Measurements from ENCODE around the gene EVC2. TPM values are rescaled to one million over a fixed set of nuclear protein-coding genes. Genes with fewer than 3 reads are reported as not detected.

Gene EVC2
- total RNA-seq, 4 donors from 2014 or later = 0.20 to 10.5 (median 3.9) TPM

DNA sequence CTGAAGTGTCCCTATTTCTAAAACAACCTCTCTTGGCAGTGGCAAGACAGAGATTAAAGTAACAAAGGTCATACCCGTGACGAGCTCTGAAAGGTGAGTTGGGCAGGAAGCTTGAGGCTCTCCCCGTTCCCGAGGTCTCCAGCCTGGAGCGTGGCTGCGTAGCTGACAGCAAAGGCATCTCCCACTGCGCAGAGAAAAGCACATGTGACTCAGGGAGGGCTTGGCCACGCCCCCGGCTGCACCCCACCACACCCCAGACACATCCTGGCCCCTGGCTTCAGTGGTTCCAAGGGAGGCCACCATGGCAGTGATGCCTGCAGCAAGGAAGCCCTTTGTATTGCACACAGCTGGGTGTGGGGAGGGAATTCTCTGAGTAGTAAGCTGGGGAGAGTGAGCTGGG is 23.1 kb downstream of the EVC2 start:
- 88% methylated on average over 9 of the region's 9 CpGs; no CpG with 5 or more reads in 1 of the 2 donors for WGBS, 2 donors (ENCODE audit: low coverage in 1 of 2)
- DNase-seq = no peak
- no peaks in the 10 kb centered on the region for H3K36me3 ChIP-seq
- in situ Hi-C loops (cut with MboI; ENCODE audit: low pct_ligation_motif_present in 1 of 4, low pct_unique_long_range_greater_than_20kb in 1 of 4, low sequenced_read_pairs in 3 of 4) = no loop called here
- TF ChIP-seq POLR2A (IDR thresholded peaks at IDR 0.05) (no peak), POLR2AphosphoS5 (IDR thresholded peaks at IDR 0.05) (no peak), EP300 (IDR thresholded peaks at IDR 0.05; ENCODE audit: low read depth) (no peak)
- TF ChIP-seq, protein P1, sequence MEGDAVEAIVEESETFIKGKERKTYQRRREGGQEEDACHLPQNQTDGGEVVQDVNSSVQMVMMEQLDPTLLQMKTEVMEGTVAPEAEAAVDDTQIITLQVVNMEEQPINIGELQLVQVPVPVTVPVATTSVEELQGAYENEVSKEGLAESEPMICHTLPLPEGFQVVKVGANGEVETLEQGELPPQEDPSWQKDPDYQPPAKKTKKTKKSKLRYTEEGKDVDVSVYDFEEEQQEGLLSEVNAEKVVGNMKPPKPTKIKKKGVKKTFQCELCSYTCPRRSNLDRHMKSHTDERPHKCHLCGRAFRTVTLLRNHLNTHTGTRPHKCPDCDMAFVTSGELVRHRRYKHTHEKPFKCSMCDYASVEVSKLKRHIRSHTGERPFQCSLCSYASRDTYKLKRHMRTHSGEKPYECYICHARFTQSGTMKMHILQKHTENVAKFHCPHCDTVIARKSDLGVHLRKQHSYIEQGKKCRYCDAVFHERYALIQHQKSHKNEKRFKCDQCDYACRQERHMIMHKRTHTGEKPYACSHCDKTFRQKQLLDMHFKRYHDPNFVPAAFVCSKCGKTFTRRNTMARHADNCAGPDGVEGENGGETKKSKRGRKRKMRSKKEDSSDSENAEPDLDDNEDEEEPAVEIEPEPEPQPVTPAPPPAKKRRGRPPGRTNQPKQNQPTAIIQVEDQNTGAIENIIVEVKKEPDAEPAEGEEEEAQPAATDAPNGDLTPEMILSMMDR (IDR thresholded peaks at IDR 0.05) = no peak
- intact Hi-C loops (cut with DNase I; ENCODE audit: low total_unique reads) = no loop called here
- no peak overlapping the region for H3K4me3 ChIP-seq
- no peaks in the 10 kb centered on the region for H3K9me3 ChIP-seq
- H3K4me1 ChIP-seq = no peaks in the 10 kb centered on the region
- H3K27me3 ChIP-seq = no peaks in the 10 kb centered on the region
- H3K27ac ChIP-seq = no peak overlapping the region

DNA sequence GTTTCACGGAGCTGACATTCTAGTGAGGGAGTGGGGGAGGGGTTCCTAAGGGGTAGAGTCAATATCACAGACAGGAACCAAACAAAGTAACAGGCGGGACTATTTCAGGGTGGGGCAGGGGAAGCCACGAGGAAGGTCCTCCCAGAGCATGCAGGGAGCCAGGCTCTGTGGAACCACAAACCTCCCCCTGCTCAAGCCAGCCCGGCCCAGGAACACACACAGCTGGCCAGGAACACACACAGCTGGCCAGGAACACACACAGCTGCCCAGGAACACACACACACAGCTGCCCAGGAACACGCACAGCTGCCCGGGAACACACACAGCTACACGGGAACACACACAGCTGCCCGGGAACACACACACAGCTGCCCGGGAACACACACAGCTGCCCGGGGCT is 24.8 kb downstream of the EVC2 start:
- Histone ChIP-seq H3K4me1 (no peaks in the 10 kb centered on the region), H3K9me3 (no peaks in the 10 kb centered on the region), H3K27me3 (no peaks in the 10 kb centered on the region), H3K36me3 (no peaks in the 10 kb centered on the region), H3K27ac (no peak overlapping the region), H3K4me3 (no peak overlapping the region)
- 23 to 53% methylated on average over 4 to 10 of the region's 10 CpGs for WGBS, 2 donors (ENCODE audit: low coverage in 1 of 2)
- TF ChIP-seq EP300 (IDR thresholded peaks at IDR 0.05; ENCODE audit: low read depth) (no peak), POLR2AphosphoS5 (IDR thresholded peaks at IDR 0.05) (no peak), POLR2A (IDR thresholded peaks at IDR 0.05) (no peak)
- TF ChIP-seq, protein P1 (IDR thresholded peaks at IDR 0.05) = no peak
- in situ Hi-C loops (cut with MboI; ENCODE audit: low pct_ligation_motif_present in 1 of 4, low pct_unique_long_range_greater_than_20kb in 1 of 4, low sequenced_read_pairs in 3 of 4) = no loop called here
- intact Hi-C loops (cut with DNase I; ENCODE audit: low total_unique reads) = no loop called here
- no peak for DNase-seq

DNA sequence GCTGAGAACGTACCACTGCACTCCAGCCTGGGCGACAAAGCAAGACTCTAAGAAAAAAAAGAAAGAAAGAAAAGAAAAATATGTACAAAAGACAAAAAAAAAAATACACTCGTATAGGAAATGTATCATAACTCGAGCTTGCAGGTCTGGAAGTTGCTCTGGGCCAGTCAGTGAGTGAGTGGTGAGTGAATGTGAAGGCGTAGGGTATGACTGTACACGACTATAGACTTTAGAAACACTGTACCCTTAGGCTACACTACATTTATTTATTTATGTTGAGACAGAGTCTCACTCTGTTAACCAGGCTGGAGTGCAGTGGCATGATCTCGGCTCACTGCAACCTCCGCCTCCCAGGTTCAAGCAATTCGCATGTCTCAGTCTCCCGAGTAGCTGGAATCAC is 29.4 kb downstream of the EVC2 start:
- no peaks in the 10 kb centered on the region for H3K4me1 ChIP-seq
- no peaks in the 10 kb centered on the region for H3K9me3 ChIP-seq
- H3K27me3 ChIP-seq = no peaks in the 10 kb centered on the region
- 71 to 86% methylated on average over 6 to 10 of the region's 10 CpGs for WGBS, 2 donors (ENCODE audit: low coverage in 1 of 2)
- H3K4me3 ChIP-seq = no peak overlapping the region
- TF ChIP-seq POLR2A (IDR thresholded peaks at IDR 0.05) = no peak
- TF ChIP-seq, protein P1 (IDR thresholded peaks at IDR 0.05) = no peak
- TF ChIP-seq EP300 (IDR thresholded peaks at IDR 0.05; ENCODE audit: low read depth) = no peak
- no peak for TF ChIP-seq POLR2AphosphoS5 (IDR thresholded peaks at IDR 0.05)
- in situ Hi-C loops (cut with MboI; ENCODE audit: low pct_ligation_motif_present in 1 of 4, low pct_unique_long_range_greater_than_20kb in 1 of 4, low sequenced_read_pairs in 3 of 4) = no loop called here
- no peak for DNase-seq
- no peak overlapping the region for H3K27ac ChIP-seq
- H3K36me3 ChIP-seq = no peaks in the 10 kb centered on the region
- intact Hi-C loops (cut with DNase I; ENCODE audit: low total_unique reads) = no loop called here

DNA sequence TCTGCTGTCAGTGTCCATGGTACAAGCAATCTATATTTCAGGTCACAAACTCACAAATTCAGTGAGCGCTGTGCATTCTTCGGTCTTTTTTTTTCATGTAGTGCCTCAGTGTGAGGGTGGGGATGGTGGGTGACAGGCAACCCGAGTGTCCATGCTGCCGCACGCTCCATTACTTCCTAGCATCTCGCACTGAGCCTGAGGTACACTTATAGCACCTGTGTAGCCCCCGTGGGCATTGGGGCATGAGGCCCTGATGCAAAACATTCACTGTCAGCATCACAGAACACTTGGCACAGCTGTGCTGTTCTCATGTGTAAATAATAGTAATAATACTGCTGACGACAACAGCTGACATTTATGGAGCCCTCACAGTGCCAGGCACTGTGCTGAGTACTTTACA is 31.6 kb downstream of the EVC2 start:
- Histone ChIP-seq H3K9me3 (no peaks in the 10 kb centered on the region), H3K36me3 (no peaks in the 10 kb centered on the region), H3K27me3 (no peaks in the 10 kb centered on the region), H3K4me3 (no peak overlapping the region), H3K4me1 (no peaks in the 10 kb centered on the region), H3K27ac (no peak overlapping the region)
- in situ Hi-C loops (cut with MboI; ENCODE audit: low pct_ligation_motif_present in 1 of 4, low pct_unique_long_range_greater_than_20kb in 1 of 4, low sequenced_read_pairs in 3 of 4) (no loop called here), intact Hi-C loops (cut with DNase I; ENCODE audit: low total_unique reads) (no loop called here)
- TF ChIP-seq, protein P1 (IDR thresholded peaks at IDR 0.05) = no peak
- TF ChIP-seq POLR2AphosphoS5 (IDR thresholded peaks at IDR 0.05) (no peak), EP300 (IDR thresholded peaks at IDR 0.05; ENCODE audit: low read depth) (no peak), POLR2A (IDR thresholded peaks at IDR 0.05) (no peak)
- no peak for DNase-seq
- 67 to 89% methylated on average over 1 to 8 of the region's 8 CpGs for WGBS, 2 donors (ENCODE audit: low coverage in 1 of 2)
